Mesendoderm (in vitro differentiated cells): ENCODE data around the gene RC3H2.

Experiments used
- DNase-seq: peaks from one replicate; pipeline ENCODE4 v3.0.0; 2013
- H2AK5ac ChIP-seq: 2 replicates; pipeline ENCODE4 v1.6.1; 2013; ENCODE audit warnings: low read length, inconsistent platforms
- H2BK120ac ChIP-seq: 2 replicates; pipeline ENCODE4 v1.6.1; 2013; ENCODE audit warnings: low read depth, mild to moderate bottlenecking, low read length, moderate library complexity, mixed read lengths
- H2BK15ac ChIP-seq: replicated peaks from 2 replicates; pipeline ENCODE4 v1.6.1; 2013; ENCODE audit warnings: low read depth, mild to moderate bottlenecking, moderate library complexity
- H2BK5ac ChIP-seq: 2 replicates; pipeline ENCODE4 v1.6.1; 2013; ENCODE audit warnings: low read length, inconsistent platforms
- H3K18ac ChIP-seq: 2 replicates; pipeline ENCODE4 v1.6.1; 2013; ENCODE audit warnings: mild to moderate bottlenecking, low read length, mixed read lengths
- H3K23ac ChIP-seq: one replicate; pipeline ENCODE4 v1.6.1; 2013; ENCODE audit warnings: low read length
- H3K27ac ChIP-seq: 2 replicates; pipeline ENCODE4 v1.5.1; 2013; ENCODE audit warnings: low read depth, mild to moderate bottlenecking, inconsistent platforms, low read length, moderate library complexity
- H3K27me3 ChIP-seq: 2 replicates; pipeline ENCODE4 v1.6.1; 2013; ENCODE audit warnings: low read length, control low read depth, mild to moderate bottlenecking, inconsistent platforms; ENCODE audit not compliant: insufficient read depth, poor library complexity
- H3K36me3 ChIP-seq: 2 replicates; pipeline ENCODE4 v1.6.1; 2013; ENCODE audit warnings: low read length, inconsistent platforms; ENCODE audit not compliant: control insufficient read depth, insufficient read depth
- H3K4ac ChIP-seq: one replicate; pipeline ENCODE4 v1.6.1; 2013; ENCODE audit warnings: low read depth, mild to moderate bottlenecking, low read length, moderate library complexity
- H3K4me1 ChIP-seq: 2 replicates; pipeline ENCODE4 v1.6.1; 2013; ENCODE audit warnings: low read depth, low read length, inconsistent platforms; ENCODE audit not compliant: control insufficient read depth
- H3K4me2 ChIP-seq: 2 replicates; pipeline ENCODE4 v1.6.1; 2013; ENCODE audit warnings: low read length
- H3K4me3 ChIP-seq: 2 replicates; pipeline ENCODE4 v1.5.1; 2013; ENCODE audit warnings: mild to moderate bottlenecking, low read length
- H3K56ac ChIP-seq: one replicate; pipeline ENCODE4 v1.6.1; 2013; ENCODE audit warnings: low read length
- H3K79me1 ChIP-seq: 2 replicates; pipeline ENCODE4 v1.6.1; 2013; ENCODE audit warnings: low read length, inconsistent platforms
- H3K79me2 ChIP-seq: 2 replicates; pipeline ENCODE4 v1.6.1; 2013; ENCODE audit warnings: mild to moderate bottlenecking, low read length; ENCODE audit not compliant: control insufficient read depth, insufficient read depth
- H3K9ac ChIP-seq: 2 replicates; pipeline ENCODE4 v1.6.1; 2013; ENCODE audit warnings: low read length, inconsistent platforms
- H4K5ac ChIP-seq: one replicate; pipeline ENCODE4 v1.6.1; 2013; ENCODE audit warnings: low read length
- H4K8ac ChIP-seq: one replicate; pipeline ENCODE4 v1.6.1; 2013; ENCODE audit warnings: low read depth, mild to moderate bottlenecking, control low read depth, low read length, moderate library complexity
- WGBS: extraction: QIAGEN DNeasy Blood & Tissue Kit; methylation state at CpG from one replicate; pipeline ENCODE4 v1.1.7; 2013; ENCODE audit warnings: low lambda C conversion rate, missing lambda C conversion rate; ENCODE audit not compliant: insufficient coverage; ENCODE audit errors: extremely low coverage; 5-methylcytosine and 5-hydroxymethylcytosine counted together

RC3H2 gene

GRCh38 chr9:122940454-122940748, 35.2 kb upstream of the RC3H2 start:
- Histone ChIP-seq H3K23ac (no peak overlapping the region), H3K27me3 (no peaks in the 10 kb centered on the region), H3K4me2 (peak overlapping the region; percentile 11), H3K56ac (peak overlapping the region; percentile 72), H3K36me3 (peaks cover 1% of the 10 kb centered on the region), H3K9ac (peak overlapping the region; percentile 48), H2BK120ac (no peak overlapping the region), H3K79me2 (peaks cover 36% of the 10 kb centered on the region), H3K4ac (no peak overlapping the region), H2BK15ac (no peak overlapping the region), H4K8ac (peak overlapping the region; percentile 81), H2BK5ac (no peak overlapping the region), H2AK5ac (no peak overlapping the region), H3K27ac (no peak overlapping the region), H3K79me1 (peaks cover 4% of the 10 kb centered on the region), H4K5ac (no peak overlapping the region), H3K4me3 (no peak overlapping the region), H3K4me1 (no peaks in the 10 kb centered on the region), H3K18ac (no peak overlapping the region)
- DNase-seq = no peak
- WGBS = no CpG with 5 or more reads among the region's 6 CpGs

GRCh38 chr9:122939601-122940000, 34.4 kb upstream of the RC3H2 start:
- no peak overlapping the region for H3K56ac ChIP-seq
- no CpG with 5 or more reads among the region's 4 CpGs for WGBS
- H3K4ac ChIP-seq = no peak overlapping the region
- H3K4me2 ChIP-seq = no peak overlapping the region
- H2AK5ac ChIP-seq = no peak overlapping the region
- peaks cover 1% of the 10 kb centered on the region for H3K36me3 ChIP-seq
- peaks cover 31% of the 10 kb centered on the region for H3K79me2 ChIP-seq
- H3K27ac ChIP-seq = no peak overlapping the region
- H3K9ac ChIP-seq = no peak overlapping the region
- H3K18ac ChIP-seq = no peak overlapping the region
- no peak for DNase-seq
- H3K79me1 ChIP-seq = peaks cover 4% of the 10 kb centered on the region
- H4K8ac ChIP-seq = no peak overlapping the region
- no peaks in the 10 kb centered on the region for H3K4me1 ChIP-seq
- H3K23ac ChIP-seq = no peak overlapping the region
- no peak overlapping the region for H3K4me3 ChIP-seq
- H2BK15ac ChIP-seq = no peak overlapping the region
- no peaks in the 10 kb centered on the region for H3K27me3 ChIP-seq
- H2BK5ac ChIP-seq = no peak overlapping the region
- no peak overlapping the region for H2BK120ac ChIP-seq
- no peak overlapping the region for H4K5ac ChIP-seq

- H3K18ac ChIP-seq = no peak overlapping the region
- WGBS = no CpG with 5 or more reads among the region's 1 CpG
- H3K4ac ChIP-seq = no peak overlapping the region
- no peak overlapping the region for H3K27ac ChIP-seq
- H3K56ac ChIP-seq = no peak overlapping the region
- H3K4me1 ChIP-seq = no peaks in the 10 kb centered on the region
- no peak overlapping the region for H4K5ac ChIP-seq
- no peak overlapping the region for H3K4me2 ChIP-seq
- H2AK5ac ChIP-seq = no peak overlapping the region
- DNase-seq = no peak
- peaks cover 1% of the 10 kb centered on the region for H3K36me3 ChIP-seq
- no peak overlapping the region for H3K4me3 ChIP-seq
- H2BK15ac ChIP-seq = no peak overlapping the region
- no peak overlapping the region for H3K23ac ChIP-seq
- no peak overlapping the region for H2BK5ac ChIP-seq
- H4K8ac ChIP-seq = no peak overlapping the region
- H3K27me3 ChIP-seq = no peaks in the 10 kb centered on the region
- H3K79me2 ChIP-seq = peaks cover 25% of the 10 kb centered on the region
- H3K79me1 ChIP-seq = peaks cover 4% of the 10 kb centered on the region
- H3K9ac ChIP-seq = no peak overlapping the region
- H2BK120ac ChIP-seq = no peak overlapping the region
These were observed 31.7 kb upstream of the RC3H2 start for GRCh38 chr9:122936883-122937282.

GRCh38 chr9:122936464-122936863, 31.3 kb upstream of the RC3H2 start:
- Histone ChIP-seq H3K23ac (no peak overlapping the region), H3K4me2 (no peak overlapping the region), H3K9ac (no peak overlapping the region), H3K27ac (no peak overlapping the region), H2BK15ac (no peak overlapping the region), H2BK120ac (no peak overlapping the region), H3K4me1 (no peaks in the 10 kb centered on the region), H2BK5ac (no peak overlapping the region), H3K4ac (no peak overlapping the region), H3K18ac (no peak overlapping the region), H4K5ac (no peak overlapping the region), H3K79me1 (peaks cover 4% of the 10 kb centered on the region), H3K36me3 (peaks cover 1% of the 10 kb centered on the region), H3K79me2 (peaks cover 25% of the 10 kb centered on the region), H4K8ac (no peak overlapping the region), H3K27me3 (no peaks in the 10 kb centered on the region), H3K4me3 (no peak overlapping the region), H3K56ac (no peak overlapping the region), H2AK5ac (no peak overlapping the region)
- DNase-seq = no peak
- no CpG with 5 or more reads among the region's 5 CpGs for WGBS

- no peaks in the 10 kb centered on the region for H3K27me3 ChIP-seq
- H3K4me3 ChIP-seq = peak within 1 kb of the TSS; percentile 79
- WGBS = no CpG with 5 or more reads among the region's 51 CpGs
- peaks cover 17% of the 10 kb centered on the region for H3K79me1 ChIP-seq
- H2AK5ac ChIP-seq = no peak within 1 kb of the TSS
- peaks cover 1% of the 10 kb centered on the region for H3K36me3 ChIP-seq
- H3K18ac ChIP-seq = peak within 1 kb of the TSS; percentile 96
- peak within 1 kb of the TSS; percentile 90 for H3K56ac ChIP-seq
- H2BK15ac ChIP-seq = no peak within 1 kb of the TSS
- H3K4ac ChIP-seq = peak within 1 kb of the TSS; percentile 92
- peak within 1 kb of the TSS; percentile 60 for H3K4me2 ChIP-seq
- peak; percentile 98 for DNase-seq
- H4K5ac ChIP-seq = no peak within 1 kb of the TSS
- H3K27ac ChIP-seq = peak within 1 kb of the TSS; percentile 64
- H2BK5ac ChIP-seq = no peak within 1 kb of the TSS
- peak within 1 kb of the TSS; percentile 78 for H4K8ac ChIP-seq
- peaks cover 45% of the 10 kb centered on the region for H3K79me2 ChIP-seq
- H3K23ac ChIP-seq = no peak within 1 kb of the TSS
- H3K9ac ChIP-seq = peak within 1 kb of the TSS; percentile 78
- H2BK120ac ChIP-seq = no peak within 1 kb of the TSS
- H3K4me1 ChIP-seq = peaks cover 4% of the 10 kb centered on the region
These were observed 26.3 kb upstream of the RC3H2 start, which contains the start of gene ZBTB26 for GRCh38 chr9:122931226-122932121. TSS of gene ZBTB26 (minus strand) at chr9:122931512. CDS start at chr9:122919934, 11,578 bp downstream.
